ENCODE data around the gene BCLAF1. TPM values are rescaled to one million over a fixed set of nuclear protein-coding genes. Genes with fewer than 3 reads are reported as not detected.
A peak's percentile ranks its signal among the peaks of the same experiment; 100 is the strongest.

Gene BCLAF1
- total RNA-seq, 1 experiment from 2014 or later: 109 TPM

DNA sequence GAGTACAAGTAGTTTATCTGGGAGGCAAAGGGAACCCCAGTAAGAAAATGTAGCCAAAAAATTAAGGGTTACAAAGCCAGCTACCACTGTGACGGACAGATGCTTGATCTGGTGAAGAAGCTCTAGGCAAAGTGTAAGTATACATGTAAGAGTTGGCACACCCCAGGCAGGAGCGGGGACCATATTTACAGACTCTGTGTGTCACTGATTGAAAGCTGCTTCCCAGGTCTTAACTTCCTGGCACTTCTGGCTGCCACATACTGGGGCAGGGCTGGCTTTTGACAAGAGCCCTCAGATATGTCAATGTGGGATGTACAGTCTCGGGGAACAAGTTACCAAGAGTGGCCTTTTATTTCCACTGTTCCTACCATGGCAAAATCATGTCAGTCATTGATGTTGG, 48.0 kb upstream of the BCLAF1 start:
- no peak for DNase-seq
- Histone ChIP-seq H3K36me3 (ENCODE audit: low read depth) (no peaks in the 10 kb centered on the region), H3K9me3 (ENCODE audit: insufficient read depth, low read depth) (no peaks in the 10 kb centered on the region), H3K4me2 (0 out of 2 replicates have a peak overlapping the region, but pooled peaks have one; percentile 41), H4K20me1 (ENCODE audit: insufficient read depth) (no peaks in the 10 kb centered on the region), H3K4me1 (replicated peaks; ENCODE audit: insufficient read depth) (peaks cover 11% of the 10 kb centered on the region), H2AFZ (no peak overlapping the region), H3K27me3 (ENCODE audit: insufficient read depth, low read depth) (no peaks in the 10 kb centered on the region), H3K9me2 (ENCODE audit: insufficient read depth) (no peaks in the 10 kb centered on the region), H3F3A (ENCODE audit: insufficient read depth, low read depth) (peaks cover 5% of the 10 kb centered on the region; the same call in 1 of the 2 replicates), H3K79me2 (ENCODE audit: low read depth) (no peaks in the 10 kb centered on the region), H3K4me3 (no peak overlapping the region), H3K27ac (0 out of 2 replicates have a peak overlapping the region, but pooled peaks have one; percentile 11)
- BruUV-seq (replicated peaks): no TSS peak
- TF ChIP-seq, protein P1, sequence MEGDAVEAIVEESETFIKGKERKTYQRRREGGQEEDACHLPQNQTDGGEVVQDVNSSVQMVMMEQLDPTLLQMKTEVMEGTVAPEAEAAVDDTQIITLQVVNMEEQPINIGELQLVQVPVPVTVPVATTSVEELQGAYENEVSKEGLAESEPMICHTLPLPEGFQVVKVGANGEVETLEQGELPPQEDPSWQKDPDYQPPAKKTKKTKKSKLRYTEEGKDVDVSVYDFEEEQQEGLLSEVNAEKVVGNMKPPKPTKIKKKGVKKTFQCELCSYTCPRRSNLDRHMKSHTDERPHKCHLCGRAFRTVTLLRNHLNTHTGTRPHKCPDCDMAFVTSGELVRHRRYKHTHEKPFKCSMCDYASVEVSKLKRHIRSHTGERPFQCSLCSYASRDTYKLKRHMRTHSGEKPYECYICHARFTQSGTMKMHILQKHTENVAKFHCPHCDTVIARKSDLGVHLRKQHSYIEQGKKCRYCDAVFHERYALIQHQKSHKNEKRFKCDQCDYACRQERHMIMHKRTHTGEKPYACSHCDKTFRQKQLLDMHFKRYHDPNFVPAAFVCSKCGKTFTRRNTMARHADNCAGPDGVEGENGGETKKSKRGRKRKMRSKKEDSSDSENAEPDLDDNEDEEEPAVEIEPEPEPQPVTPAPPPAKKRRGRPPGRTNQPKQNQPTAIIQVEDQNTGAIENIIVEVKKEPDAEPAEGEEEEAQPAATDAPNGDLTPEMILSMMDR (conservative IDR thresholded peaks at IDR 0.05): no peak
- TF ChIP-seq EZH2 (IDR thresholded peaks at IDR 0.05; ENCODE audit: low read depth): no peak
- ChIA-PET CTCF (no interaction called here), POLR2A (ENCODE audit: unreplicated experiment) (no interaction called here)
- intact Hi-C loops (cut with micrococcal nuclease; ENCODE audit: unreplicated experiment): no loop called here

DNA sequence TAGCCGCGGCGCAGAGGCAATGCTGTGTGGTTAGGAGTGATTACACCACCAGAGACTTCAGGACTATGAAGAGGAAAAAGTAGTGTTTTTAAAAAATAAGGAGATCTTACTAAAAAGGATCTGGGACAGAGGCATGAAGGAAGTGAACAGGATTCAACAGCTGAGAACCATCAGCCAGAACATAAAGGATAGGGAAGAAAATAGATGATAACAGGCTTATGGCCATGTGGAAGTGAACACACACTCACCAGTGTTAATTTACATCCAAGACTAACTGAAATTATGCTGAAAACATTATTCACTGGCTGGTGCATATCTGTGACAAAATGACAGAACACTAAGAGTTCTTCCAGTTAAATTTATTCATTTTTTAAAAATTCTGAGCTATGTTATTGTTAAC, 47.5 kb upstream of the BCLAF1 start:
- no peaks in the 10 kb centered on the region for H3K9me3 ChIP-seq (ENCODE audit: insufficient read depth, low read depth)
- no peaks in the 10 kb centered on the region for H3K36me3 ChIP-seq (ENCODE audit: low read depth)
- H3K27me3 ChIP-seq (ENCODE audit: insufficient read depth, low read depth): no peaks in the 10 kb centered on the region
- H3K9me2 ChIP-seq (ENCODE audit: insufficient read depth): no peaks in the 10 kb centered on the region
- intact Hi-C loops (cut with micrococcal nuclease; ENCODE audit: unreplicated experiment): no loop called here
- TF ChIP-seq EZH2 (IDR thresholded peaks at IDR 0.05; ENCODE audit: low read depth): no peak
- TF ChIP-seq, protein P1 (conservative IDR thresholded peaks at IDR 0.05): no peak
- no peaks in the 10 kb centered on the region for H4K20me1 ChIP-seq (ENCODE audit: insufficient read depth)
- CTCF ChIA-PET: no interaction called here
- H3K4me3 ChIP-seq: no peak overlapping the region
- no peaks in the 10 kb centered on the region for H3K79me2 ChIP-seq (ENCODE audit: low read depth)
- peaks cover 5% of the 10 kb centered on the region; the same call in 1 of the 2 replicates for H3F3A ChIP-seq (ENCODE audit: insufficient read depth, low read depth)
- H3K4me2 ChIP-seq: peak overlapping the region; percentile 41; the same call in 1 of the 2 replicates
- no TSS peak for BruUV-seq (replicated peaks)
- no peak overlapping the region for H2AFZ ChIP-seq
- peaks cover 11% of the 10 kb centered on the region for H3K4me1 ChIP-seq (replicated peaks; ENCODE audit: insufficient read depth)
- POLR2A ChIA-PET (ENCODE audit: unreplicated experiment): no interaction called here
- 0 out of 2 replicates have a peak overlapping the region, but pooled peaks have one; percentile 11 for H3K27ac ChIP-seq
- peak; percentile 23 to 59 for DNase-seq

DNA sequence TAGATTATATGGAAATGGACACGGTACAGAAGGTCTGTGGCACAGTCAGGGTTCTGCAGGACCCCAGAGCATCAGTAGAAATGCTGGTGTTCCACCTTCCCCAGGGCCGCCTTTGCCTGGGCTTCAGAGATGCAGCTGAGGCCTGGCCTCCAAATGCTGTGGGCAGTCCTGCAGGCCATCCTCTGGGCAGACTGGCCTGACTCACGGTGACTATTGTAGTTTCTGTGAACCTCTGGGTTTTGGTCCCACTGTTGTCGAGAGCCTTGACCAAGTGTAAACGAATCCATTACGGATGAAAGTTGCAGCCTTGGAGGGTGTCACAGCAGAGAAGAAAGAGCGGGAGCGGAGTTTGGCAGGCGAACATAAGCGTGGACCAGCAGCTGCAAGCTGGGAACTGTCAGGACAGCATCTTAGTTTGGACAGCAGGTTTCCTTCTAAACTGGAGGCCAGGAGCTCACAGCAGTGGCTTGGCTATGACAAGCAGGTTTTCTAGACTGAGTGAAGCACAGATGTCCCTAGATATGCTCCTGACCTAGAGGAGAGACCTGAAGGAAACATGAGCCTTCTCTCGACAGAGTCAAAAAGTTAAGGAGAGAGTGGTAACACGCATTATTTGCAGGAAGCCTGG, 46.2 kb upstream of the BCLAF1 start:
- Histone ChIP-seq H3K4me2 (no peak overlapping the region), H4K20me1 (ENCODE audit: insufficient read depth) (no peaks in the 10 kb centered on the region), H2AFZ (no peak overlapping the region), H3F3A (ENCODE audit: insufficient read depth, low read depth) (peaks cover 5% of the 10 kb centered on the region; the same call in 1 of the 2 replicates), H3K4me3 (no peak overlapping the region), H3K27ac (no peak overlapping the region), H3K79me2 (ENCODE audit: low read depth) (no peaks in the 10 kb centered on the region), H3K36me3 (ENCODE audit: low read depth) (no peaks in the 10 kb centered on the region), H3K9me3 (ENCODE audit: insufficient read depth, low read depth) (no peaks in the 10 kb centered on the region), H3K4me1 (replicated peaks; ENCODE audit: insufficient read depth) (peaks cover 11% of the 10 kb centered on the region), H3K27me3 (ENCODE audit: insufficient read depth, low read depth) (no peaks in the 10 kb centered on the region), H3K9me2 (ENCODE audit: insufficient read depth) (no peaks in the 10 kb centered on the region)
- TF ChIP-seq, protein P1 (conservative IDR thresholded peaks at IDR 0.05): no peak
- TF ChIP-seq EZH2 (IDR thresholded peaks at IDR 0.05; ENCODE audit: low read depth): no peak
- no TSS peak for BruUV-seq (replicated peaks)
- intact Hi-C loops (cut with micrococcal nuclease; ENCODE audit: unreplicated experiment): no loop called here
- DNase-seq: no peak
- ChIA-PET POLR2A (ENCODE audit: unreplicated experiment) (no interaction called here), CTCF (no interaction called here)
